Peyer's patch (tissue), 4 donors: ENCODE measurements around the gene DIS3L2. TPM values are rescaled to one million over a fixed set of nuclear protein-coding genes. Genes with fewer than 3 reads are reported as not detected.

Experiments
- DNase-seq, 3 donors: peaks; one replicate each; pipeline ENCODE4 v3.0.0-alpha.2; 2017 to 2019
- H3K27ac ChIP-seq, 4 donors: fragments of 200-600 bp; sonication (generic); one replicate each; pipeline ENCODE4 v1.5.1; 2016 to 2019
- H3K27me3 ChIP-seq, 2 donors: fragments of 200-600 bp; sonication (generic); one replicate each; pipeline ENCODE4 v1.5.1; 2019
- H3K36me3 ChIP-seq, 3 donors: fragments of 200-600 bp; sonication (generic); one replicate each; pipeline ENCODE4 v1.5.1; 2016 to 2019
- H3K4me1 ChIP-seq, 4 donors: fragments of 200-600 bp; sonication (generic); one replicate each; pipeline ENCODE4 v1.5.1; 2016 to 2019
- H3K4me3 ChIP-seq, 4 donors: fragments of 200-600 bp; sonication (generic); 1 replicate in 3 of 4; 2 replicates in 1 of 4; pipeline ENCODE4 v1.5.1; 2016 to 2019; ENCODE audit warnings: mild to moderate bottlenecking in 1 of 4
- H3K9me3 ChIP-seq, 4 donors: fragments of 200-600 bp; sonication (generic); one replicate each; pipeline ENCODE4 v1.5.1; 2016 to 2019; ENCODE audit warnings: mild to moderate bottlenecking in 1 of 4
- POLR2A ChIP-seq, 2 donors: fragments of 450-650 bp; IDR thresholded peaks; one replicate each; pipeline ENCODE4 v1.5.1; 2017; ENCODE audit warnings: antibody characterized with exemption in 2 of 2, mild to moderate bottlenecking in 2 of 2, moderate library complexity in 2 of 2
- total RNA-seq, 4 donors: library from RNA; depleted of rRNA; stranded (reverse); fragments of >200 nt; gene quantifications; one replicate each; pipeline ENCODE4 v1.1.0, GENCODE V29; 2016
- TF ChIP-seq, protein P1 (sequence below), 6 experiments: fragments of 450-650 bp in 4 of 6; fragments of 200-600 bp in 2 of 6; sonication (generic) in 1 of 6; IDR thresholded peaks; one replicate each; pipeline ENCODE4 v1.5.1; 2017 to 2019; ENCODE audit warnings: antibody characterized with exemption in 6 of 6, mild to moderate bottlenecking in 3 of 6, moderate library complexity in 1 of 6

The DIS3L2 gene
- total RNA-seq, 4 donors from 2014 or later = 26.4 to 147 (median 58.3) TPM

DNA sequence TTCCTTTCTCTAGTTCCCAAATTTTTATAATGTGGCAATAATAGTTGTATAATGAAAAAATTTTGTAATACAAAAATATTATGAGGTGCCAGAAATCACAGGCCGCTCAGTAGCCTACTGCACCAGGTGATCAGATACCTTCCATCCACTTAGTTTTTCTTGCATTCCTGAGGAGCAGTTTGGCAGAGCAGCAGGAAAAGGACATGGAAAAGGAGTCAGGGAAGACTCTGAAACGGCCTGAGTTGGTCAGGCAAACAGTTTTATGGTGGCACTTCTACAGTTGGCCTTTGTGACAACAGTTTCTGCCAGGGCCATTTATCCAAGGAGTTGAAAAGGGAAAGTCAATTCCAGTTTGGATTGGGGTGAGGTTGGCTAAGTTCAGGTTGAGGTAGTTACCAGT is 251.7 kb downstream of the DIS3L2 start:
- no peak overlapping the region for H3K27ac ChIP-seq
- H3K27me3 ChIP-seq = no peaks in the 10 kb centered on the region
- no peak for DNase-seq
- peaks cover 0 to 7% (median 0%) of the 10 kb centered on the region in 3 donors for H3K36me3 ChIP-seq
- no peak overlapping the region for H3K4me3 ChIP-seq
- H3K4me1 ChIP-seq = no peaks in the 10 kb centered on the region
- H3K9me3 ChIP-seq = no peaks in the 10 kb centered on the region
- TF ChIP-seq, protein P1, sequence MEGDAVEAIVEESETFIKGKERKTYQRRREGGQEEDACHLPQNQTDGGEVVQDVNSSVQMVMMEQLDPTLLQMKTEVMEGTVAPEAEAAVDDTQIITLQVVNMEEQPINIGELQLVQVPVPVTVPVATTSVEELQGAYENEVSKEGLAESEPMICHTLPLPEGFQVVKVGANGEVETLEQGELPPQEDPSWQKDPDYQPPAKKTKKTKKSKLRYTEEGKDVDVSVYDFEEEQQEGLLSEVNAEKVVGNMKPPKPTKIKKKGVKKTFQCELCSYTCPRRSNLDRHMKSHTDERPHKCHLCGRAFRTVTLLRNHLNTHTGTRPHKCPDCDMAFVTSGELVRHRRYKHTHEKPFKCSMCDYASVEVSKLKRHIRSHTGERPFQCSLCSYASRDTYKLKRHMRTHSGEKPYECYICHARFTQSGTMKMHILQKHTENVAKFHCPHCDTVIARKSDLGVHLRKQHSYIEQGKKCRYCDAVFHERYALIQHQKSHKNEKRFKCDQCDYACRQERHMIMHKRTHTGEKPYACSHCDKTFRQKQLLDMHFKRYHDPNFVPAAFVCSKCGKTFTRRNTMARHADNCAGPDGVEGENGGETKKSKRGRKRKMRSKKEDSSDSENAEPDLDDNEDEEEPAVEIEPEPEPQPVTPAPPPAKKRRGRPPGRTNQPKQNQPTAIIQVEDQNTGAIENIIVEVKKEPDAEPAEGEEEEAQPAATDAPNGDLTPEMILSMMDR (IDR thresholded peaks at IDR 0.05) = no peak
- TF ChIP-seq POLR2A (IDR thresholded peaks at IDR 0.05) = no peak

DNA sequence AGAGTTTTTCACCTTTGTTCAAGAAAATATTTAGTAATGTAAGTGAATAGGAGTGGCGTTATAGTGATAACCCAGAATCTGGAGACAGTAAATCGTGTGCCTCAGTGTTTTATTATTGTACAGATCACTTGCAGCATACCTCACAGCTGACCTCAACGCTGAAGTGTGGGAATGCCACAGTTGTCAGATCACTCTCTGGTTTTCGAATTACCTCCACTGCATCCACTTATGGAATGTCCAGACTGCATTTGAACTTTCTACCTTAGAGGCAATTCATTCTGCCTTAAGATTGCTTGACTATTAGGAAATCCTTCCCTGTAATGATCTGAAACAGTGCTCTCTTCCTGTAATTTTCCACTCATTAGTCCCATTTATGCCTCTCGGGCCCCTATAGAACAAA is 252.5 kb downstream of the DIS3L2 start:
- no peak for TF ChIP-seq POLR2A (IDR thresholded peaks at IDR 0.05)
- TF ChIP-seq, protein P1 (IDR thresholded peaks at IDR 0.05) = no peak
- peaks cover 0 to 3% (median 0%) of the 10 kb centered on the region in 4 donors for H3K4me1 ChIP-seq
- H3K4me3 ChIP-seq = no peak overlapping the region
- H3K36me3 ChIP-seq = peaks cover 0 to 7% (median 0%) of the 10 kb centered on the region in 3 donors
- no peak for DNase-seq
- no peaks in the 10 kb centered on the region for H3K27me3 ChIP-seq
- no peaks in the 10 kb centered on the region for H3K9me3 ChIP-seq
- no peak overlapping the region for H3K27ac ChIP-seq

DNA sequence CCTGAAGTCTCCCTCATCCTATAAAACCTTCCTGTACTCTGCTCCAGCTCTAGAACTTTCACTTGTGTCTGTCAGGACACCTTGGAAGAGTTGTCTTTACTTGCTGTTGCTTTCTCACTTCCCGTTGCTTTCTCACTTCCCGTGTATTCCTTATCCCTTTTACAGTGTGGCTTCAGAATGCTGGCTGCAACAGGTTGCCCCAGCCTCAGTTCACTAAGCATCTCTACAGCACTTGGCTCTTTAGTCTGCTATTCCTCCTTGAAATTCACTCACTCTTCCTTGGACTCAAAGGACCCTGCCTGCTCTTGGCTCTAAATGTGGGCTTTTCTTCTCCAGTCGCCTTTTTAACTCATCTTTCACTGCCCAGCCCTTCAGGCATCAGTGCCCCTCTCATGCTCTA is 254.5 kb downstream of the DIS3L2 start:
- Histone ChIP-seq H3K27ac (no peak overlapping the region), H3K27me3 (no peaks in the 10 kb centered on the region), H3K4me1 (peaks cover 0 to 10% (median 0%) of the 10 kb centered on the region in 4 donors), H3K36me3 (no peaks in the 10 kb centered on the region), H3K4me3 (no peak overlapping the region), H3K9me3 (no peaks in the 10 kb centered on the region)
- no peak for DNase-seq
- TF ChIP-seq POLR2A (IDR thresholded peaks at IDR 0.05) = no peak
- TF ChIP-seq, protein P1 (IDR thresholded peaks at IDR 0.05) = no peak

DNA sequence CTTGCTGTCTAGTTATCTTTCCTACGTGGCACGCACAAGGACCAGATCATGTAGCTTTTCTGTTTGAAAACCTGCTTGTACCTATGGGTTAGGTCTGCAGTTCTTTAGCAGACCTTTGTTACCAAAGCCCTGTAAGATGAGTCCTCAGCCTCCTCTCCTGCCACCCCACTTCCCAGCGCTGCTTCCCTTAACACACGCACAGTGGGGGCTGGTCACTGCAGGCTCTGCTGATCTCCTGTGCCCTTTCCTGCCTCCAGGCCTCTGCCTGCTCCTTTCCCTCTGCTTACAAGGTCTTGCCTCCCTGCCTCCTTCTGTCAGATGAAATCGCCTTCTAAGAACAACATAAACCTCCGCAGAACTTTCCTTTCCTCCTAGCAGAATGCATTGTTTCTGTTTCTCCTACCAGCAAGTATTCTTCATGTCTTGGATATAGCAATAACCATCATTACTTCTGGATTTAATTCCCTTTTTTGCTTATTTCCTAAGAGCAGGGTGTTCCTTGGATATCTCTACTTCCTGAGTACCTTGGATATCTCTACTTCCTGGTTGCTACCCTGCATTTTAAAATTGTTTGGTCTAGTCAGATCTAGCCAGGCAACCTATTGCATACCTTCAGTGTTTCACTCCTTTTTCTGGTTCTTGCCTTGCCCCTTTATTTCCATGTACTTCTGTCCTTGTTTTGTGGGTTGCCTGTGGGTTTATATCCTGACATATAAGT is 257.4 kb downstream of the DIS3L2 start:
- no peak for DNase-seq
- TF ChIP-seq POLR2A (IDR thresholded peaks at IDR 0.05) = no peak
- TF ChIP-seq, protein P1 (IDR thresholded peaks at IDR 0.05) = no peak
- Histone ChIP-seq H3K4me3 (no peak overlapping the region), H3K36me3 (no peaks in the 10 kb centered on the region), H3K4me1 (peaks cover 0 to 10% (median 0%) of the 10 kb centered on the region in 4 donors), H3K27me3 (no peaks in the 10 kb centered on the region), H3K27ac (no peak overlapping the region), H3K9me3 (no peaks in the 10 kb centered on the region)

DNA sequence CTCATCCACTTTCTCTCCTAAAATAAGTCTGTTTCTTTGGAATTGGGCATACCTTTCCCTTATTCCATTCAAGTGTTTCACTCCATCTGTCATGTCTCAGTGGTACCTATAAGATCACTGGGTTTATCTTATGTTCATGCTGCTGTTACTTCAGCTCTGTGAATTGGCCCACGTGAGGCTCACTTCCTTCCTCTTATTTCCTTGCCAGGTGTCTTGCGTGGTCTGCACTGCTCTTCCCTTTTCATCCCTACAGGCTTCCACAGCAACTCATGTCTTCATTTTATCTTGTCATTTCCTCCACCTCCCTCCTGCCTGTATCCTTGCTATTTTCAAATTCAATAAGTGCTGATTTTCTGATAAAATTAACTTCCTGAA is 258.0 kb downstream of the DIS3L2 start:
- peak in 2 of 3 donors; percentile 49 to 64 for DNase-seq
- TF ChIP-seq POLR2A (IDR thresholded peaks at IDR 0.05) = no peak
- TF ChIP-seq, protein P1 (IDR thresholded peaks at IDR 0.05) = no peak
- Histone ChIP-seq H3K4me3 (no peak overlapping the region), H3K4me1 (peaks cover 0 to 10% (median 0%) of the 10 kb centered on the region in 4 donors), H3K27ac (no peak overlapping the region), H3K27me3 (no peaks in the 10 kb centered on the region), H3K9me3 (no peaks in the 10 kb centered on the region), H3K36me3 (no peaks in the 10 kb centered on the region)
